Kidney capillary endothelial cell (primary cell): Measurements from ENCODE around the gene LRCH1.

Experiments
- DNase-seq: peaks from one replicate; pipeline ENCODE4 v3.0.0-alpha.2; 2018; ENCODE audit warnings: low spot score

The LRCH1 gene

DNA sequence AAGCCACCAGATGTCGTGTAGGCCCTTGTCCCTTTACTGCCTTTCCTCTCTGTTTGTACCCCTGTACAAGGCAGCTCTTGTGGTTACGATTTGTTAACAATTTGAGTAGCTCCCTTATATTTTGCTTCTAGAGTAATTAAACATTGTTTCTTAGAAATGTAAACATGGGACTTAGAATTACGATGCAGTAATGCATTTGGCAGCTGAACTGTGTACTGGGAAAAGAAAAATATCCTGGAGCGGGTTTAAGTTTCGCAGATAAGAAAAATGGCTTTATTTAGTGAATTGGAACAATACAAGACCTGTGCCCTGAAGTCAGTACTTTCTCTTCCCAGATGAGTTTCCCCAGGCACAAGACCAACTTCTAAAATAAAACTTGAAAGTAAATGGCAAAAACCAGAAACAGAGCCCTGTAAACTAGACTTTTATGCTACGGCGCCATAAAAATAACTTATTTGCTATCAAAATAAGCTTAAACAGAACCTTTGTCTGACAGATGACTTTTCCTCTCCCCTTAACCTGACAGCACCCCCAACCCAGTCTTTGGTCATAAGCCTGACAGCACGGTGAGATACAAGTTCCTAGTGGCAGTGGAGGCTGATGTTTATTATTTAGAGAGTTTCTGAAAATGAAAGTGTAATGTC, 63.0 kb downstream of the LRCH1 start:
- DNase-seq, result no peak

DNA sequence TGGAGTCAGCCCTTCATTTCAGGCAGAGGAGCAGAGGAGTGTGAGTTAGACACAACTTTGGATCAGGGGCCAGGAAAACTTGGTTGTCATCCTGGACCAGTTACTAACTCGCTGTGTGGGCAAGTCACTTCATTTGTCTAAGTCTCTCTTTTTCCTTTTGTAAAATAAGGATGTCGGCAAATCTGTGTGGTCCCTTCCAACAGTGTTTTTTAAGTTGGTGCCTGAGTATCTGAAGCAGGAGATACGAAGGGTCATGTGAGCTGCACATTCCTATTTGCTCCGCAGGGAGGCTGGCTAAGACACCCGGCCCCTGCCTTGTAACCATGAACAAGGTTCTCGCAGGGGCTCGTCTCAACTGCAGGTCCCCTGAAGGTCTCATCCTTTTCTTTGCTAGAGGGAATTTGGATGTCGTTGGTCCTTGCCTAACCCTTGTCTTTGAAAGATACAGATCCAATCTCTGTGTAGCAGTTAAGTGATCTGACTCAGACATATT, 64.3 kb downstream of the LRCH1 start:
- DNase-seq, result no peak

DNA sequence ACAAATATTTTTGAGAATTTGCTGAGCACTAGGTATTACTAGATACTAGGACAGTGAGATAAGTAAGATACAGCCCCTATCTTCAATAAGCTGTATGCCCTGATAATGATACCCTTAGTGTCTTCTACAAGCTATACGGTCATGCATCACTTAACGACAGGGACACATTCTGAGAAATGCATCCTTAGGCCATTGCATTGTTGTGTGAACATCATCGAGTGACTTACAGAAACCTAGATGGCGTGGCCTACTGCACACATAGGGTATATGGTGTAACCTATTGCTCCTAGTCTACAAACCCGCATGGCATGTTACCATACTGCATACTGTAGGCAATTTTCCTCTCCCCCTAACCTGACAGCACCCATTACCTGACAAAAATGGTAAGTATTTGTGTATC, 64.9 kb downstream of the LRCH1 start:
- DNase-seq, result no peak

DNA sequence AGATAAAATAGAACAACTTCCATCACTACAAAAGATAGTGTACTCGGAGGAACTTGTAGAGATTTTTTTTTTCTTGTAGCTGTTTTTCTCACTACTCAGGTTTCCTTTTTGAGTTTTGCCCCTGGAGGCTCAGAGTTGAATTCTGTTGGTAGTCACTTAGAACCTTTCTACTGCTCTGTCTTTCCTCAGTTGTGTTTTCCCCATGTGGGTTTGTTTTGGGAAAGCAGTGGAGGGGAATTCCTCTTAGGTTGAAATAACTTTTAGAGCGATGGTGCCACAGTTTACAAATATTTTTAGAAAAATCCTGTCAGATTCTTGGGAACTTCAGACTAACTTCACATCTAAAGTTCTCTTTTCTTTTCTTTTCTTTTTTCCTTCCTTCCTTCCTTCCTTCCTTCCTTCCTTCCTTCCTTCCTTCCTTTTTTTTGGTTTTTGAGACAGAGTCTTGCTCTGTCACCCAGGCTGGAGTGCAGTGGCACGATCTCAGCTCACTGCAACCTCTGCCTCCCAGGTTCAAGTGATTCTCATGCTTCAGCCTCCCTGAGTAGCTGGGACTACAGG, 65.8 kb downstream of the LRCH1 start:
- DNase-seq, result no peak

DNA sequence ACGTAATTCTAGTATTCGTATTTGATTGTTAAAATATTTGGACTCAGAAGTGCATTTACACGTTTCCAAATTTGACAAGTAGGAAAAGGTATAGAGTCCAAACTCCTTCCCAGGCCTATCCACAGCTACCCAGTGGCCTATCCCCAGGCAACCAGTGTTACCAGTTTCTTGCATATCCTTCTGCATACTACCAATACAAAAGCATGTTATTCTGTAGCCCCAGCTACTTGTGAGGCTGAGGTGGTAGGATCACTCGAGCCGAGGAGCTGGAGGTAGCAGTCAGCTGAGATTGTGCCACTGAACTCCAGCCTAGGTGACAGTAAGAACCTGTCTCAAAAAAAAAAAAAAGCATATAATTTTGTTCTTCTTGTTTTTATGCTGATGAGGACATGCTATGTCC, 67.1 kb downstream of the LRCH1 start:
- DNase-seq, result no peak

DNA sequence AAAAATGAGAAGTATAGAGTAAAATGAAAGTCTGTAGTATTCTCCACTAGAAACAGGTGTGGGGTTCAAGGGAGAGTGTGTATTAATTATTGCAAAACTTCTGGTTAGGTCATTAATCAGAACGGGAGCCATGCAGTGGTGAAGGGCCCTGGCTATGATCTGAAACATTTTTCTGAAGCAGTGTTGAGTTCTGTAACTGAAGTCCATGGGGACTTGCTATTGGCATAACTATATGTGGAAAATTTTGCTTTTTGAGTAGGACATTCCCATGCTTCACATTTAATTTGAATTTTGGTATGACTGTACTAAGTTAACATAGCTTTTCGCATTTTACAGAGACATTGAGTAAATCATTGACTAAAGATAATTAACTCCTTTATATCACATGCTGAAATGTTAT, 67.5 kb downstream of the LRCH1 start:
- no peak for DNase-seq

GRCh38 chr13:46621133-46621532, 68.2 kb downstream of the LRCH1 start:
- DNase-seq, result no peak

DNA sequence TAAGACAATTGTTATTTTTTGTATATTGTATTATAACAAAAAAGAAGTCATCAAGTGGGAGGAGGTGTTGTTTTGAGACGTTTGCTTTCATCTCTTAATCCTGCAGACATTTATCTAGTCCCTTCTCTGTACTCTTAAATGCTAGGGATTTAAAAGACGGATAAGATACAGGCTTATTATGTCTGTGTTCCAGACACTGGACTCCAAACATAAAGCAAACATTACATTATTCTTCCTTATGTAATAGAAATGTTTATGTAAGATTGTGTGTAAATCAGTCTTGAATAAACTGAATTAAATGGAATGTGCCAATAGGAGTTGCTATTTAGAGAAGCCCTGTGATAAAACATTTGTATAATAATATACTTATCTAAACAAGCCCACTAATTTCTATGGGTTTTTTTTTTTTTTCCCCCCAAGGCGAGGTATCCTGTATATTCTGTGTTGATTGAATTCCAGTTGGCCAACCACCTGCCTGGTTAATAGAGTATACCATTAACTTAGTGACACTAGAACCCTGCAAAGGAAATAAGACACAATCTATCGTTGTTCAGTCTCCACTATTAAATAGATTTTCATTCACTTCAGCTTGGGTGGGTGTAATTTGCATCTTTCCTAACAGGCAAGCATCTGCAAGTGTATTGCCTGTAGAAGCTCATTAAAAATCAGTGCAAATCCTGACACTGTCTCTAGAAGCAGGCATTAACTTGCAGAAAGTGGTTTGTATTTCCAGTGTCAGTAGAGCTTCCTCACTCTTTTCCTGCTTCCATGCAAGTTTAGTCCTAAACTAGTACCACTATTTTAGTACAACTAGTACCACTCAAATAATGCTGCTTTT, 69.0 kb downstream of the LRCH1 start:
- no peak for DNase-seq

DNA sequence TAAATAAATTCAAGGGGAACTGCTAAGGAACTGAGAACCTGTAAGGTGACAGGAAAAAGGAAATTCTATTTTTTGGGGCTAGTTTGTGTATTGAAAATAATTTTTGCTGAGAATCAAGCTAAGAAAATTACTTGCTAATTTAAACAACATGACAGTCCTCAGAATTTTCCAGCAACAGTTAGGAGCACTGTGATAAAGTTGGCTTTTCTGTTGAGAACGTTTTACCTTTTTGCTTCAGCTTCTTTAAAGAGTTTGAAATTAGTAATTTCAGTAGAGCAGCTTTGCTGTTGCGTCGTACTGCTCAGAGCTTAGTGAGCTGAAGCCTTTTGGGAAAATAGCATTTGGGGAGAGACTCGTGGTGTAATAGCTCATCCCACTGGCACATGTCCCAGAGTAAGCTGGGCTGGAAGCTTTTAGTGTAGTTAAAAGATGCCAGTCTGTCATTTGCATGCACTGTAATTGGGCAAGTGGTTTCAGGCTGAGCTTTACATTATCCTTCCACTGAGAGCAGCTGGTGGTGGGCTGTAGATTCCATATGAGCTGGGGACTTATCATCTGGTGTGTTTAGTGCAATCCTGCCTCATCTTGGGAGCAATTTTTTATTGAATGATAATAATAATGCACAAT, 69.8 kb downstream of the LRCH1 start:
- DNase-seq, result no peak

DNA sequence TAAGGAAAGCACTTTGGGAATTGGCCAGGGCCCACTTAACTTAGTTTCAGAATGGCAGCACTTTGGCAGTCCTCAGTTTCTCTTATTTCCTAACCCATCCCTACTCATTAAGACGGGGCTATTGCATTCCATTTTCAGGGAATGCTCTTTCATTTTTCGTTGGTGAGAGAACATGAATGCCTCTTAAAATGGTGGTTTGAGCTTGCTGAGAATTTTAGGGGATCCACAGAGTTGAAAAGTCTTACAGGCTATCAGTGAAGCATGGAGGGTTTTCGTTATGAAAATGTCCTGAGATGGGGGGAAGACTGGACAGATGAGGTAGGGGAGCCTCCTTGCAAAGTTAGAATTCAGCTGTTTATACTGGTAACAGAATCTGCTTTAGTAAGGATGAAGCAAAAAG, 71.4 kb downstream of the LRCH1 start:
- DNase-seq, result no peak

DNA sequence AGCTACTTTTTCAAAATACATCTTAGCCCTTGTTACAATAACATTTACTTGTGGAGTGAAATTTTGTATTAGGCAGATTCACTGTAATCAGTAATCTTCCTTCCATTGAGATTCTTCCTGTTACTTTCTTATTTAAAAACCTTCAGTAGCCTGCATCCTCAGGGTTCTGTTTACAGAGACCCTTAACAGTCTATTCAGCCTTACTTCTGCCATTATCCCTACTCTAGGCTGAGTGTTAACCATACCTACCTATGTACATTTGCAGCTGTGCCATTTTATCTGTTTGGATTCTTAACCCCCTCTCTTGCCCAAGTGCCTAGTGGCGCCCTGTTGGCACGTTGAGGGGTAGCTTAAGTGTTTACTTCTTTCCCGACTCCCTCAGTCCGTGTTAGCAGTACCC, 71.9 kb downstream of the LRCH1 start:
- no peak for DNase-seq

GRCh38 chr13:46627462-46627861, 74.5 kb downstream of the LRCH1 start:
- DNase-seq, result no peak

DNA sequence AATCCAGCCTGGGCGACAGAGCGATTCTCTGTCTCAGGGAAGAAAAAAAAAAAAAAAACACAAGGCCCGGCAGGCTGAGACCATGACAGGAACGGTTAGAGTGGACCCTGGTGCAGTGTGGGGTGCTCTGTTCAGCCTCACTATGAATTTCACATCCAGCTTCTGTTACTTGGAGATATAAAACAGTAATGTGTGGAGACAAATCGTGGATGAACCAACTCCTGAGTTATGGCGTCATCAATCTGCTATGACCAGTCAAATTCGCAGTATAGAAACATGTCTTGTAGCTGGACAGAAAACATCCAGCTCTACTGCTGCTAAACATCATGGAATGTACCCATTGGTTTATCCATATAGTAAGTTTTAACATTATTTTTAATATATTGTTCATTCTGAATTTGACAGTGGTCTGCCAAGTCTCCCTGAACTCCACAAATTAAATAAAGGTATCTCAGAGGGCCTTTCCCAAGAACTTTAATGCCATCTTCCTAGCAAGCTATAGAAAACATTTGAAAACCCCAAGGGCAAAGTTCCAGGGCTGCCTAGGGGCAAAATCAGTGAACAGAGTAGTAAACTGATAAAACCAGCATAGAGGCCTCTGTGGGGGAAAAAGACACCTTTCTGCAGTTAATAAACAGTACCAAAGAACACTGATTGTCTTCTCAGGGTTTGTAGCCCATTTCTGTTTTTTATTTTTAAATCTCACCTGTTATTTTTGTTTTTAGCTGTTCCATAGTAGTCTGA, 75.8 kb downstream of the LRCH1 start:
- DNase-seq, result no peak

GRCh38 chr13:46629811-46630413, 76.9 kb downstream of the LRCH1 start:
- no peak for DNase-seq

DNA sequence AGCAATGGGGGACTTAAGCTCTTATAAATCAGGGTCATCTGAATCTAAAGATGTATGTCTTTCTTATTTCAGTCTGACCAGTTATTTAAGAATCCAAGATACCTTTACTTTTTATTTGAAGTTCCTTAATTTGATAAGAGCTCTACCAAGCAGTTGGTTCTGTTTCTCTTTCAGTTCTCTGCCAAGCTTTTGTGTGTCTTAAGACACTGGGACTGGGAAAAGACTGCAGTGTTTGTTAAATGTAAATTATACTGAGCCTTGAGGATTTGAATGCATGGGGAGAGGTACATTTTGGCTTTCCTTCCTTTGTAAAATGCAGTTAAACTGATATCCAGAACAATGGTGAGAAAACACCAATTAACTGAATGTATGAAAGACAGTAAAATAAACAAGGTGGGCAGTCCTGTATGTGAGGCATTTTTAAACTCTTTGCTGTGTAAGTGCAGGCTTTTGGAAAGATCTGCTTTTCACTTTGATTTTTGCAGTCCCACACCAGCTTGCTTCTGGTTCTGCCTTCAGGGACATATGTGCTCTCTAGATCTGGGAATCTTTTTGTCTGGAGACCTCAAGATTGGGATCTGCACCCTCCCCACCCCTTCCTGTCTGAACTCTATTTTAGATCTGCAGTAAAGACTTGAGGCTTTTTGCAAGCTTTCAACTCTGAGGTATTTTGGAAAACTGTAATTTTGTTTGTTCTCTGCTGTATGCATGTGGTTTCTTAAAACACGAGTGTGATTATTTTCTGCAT, 77.6 kb downstream of the LRCH1 start:
- DNase-seq, result no peak

DNA sequence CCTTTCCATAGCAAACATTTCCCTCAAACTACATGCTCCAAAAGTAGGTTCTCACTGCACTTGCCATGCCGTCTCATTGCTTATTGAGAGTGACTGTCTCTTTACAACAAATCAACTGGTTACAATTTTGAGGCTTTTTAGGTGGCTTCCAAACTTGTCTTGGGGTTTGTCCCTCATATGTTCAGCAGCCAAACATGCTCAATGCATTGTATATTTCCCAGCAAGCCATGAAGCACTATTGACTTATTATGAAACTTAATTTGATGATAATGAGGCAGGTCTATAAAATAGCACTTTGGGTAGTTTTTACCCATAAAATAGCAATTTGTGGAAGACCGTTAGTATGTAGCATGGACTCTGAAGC, 78.2 kb downstream of the LRCH1 start:
- no peak for DNase-seq

DNA sequence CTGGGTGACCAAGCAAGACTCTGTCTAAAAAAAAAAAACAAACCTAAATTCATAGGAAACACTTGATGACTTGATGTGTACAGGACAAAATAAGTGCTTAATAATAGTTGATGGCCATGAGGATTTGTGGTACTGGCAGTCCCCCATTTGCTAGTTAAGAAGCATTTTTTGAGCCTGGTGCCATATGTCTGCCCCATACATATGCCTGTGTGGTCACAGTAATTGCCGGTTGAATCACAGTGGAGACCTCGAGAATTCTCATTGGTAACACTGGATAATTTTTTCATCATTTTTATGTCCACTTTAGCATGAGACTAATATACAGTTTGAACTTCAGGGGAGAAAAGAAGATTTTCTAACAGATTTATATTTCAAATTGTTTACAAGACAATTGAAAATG, 79.2 kb downstream of the LRCH1 start:
- DNase-seq, result no peak

DNA sequence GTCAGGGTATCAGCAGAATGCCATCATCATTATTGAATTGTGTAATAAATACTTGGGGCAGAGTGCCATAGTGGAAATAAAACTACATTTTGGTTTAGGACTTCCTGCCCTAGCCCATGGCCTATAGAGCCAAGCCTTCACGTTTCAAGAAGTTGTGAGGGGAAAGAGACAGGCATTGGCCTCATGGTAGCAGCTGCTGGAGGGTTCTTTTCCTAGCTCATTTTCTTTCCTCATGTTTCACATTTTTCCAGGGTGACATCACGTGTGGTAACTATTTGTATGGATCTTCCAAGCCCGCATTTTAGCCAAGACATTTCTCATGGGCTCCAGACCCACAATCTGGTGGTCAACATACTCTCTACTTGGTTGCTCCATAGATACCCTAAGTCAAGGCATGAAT, 80.4 kb downstream of the LRCH1 start:
- no peak for DNase-seq

- DNase-seq, result no peak
These were observed 83.5 kb downstream of the LRCH1 start for GRCh38 chr13:46636451-46636850.

- no peak for DNase-seq
These were observed 84.2 kb downstream of the LRCH1 start for GRCh38 chr13:46637213-46637612.

GRCh38 chr13:46638262-46638661, 85.3 kb downstream of the LRCH1 start:
- no peak for DNase-seq
